ENCODE results near the gene TMED9. TPM values are rescaled to one million over a fixed set of nuclear protein-coding genes. Genes with fewer than 3 reads are reported as not detected.
A peak's percentile ranks its signal among the peaks of the same experiment; 100 is the strongest.

Gene TMED9
- total and polyA plus RNA-seq, 4 donors = 110 to 137 (median 122) TPM

GRCh38 chr5:177600508-177601018, 8.6 kb downstream of the TMED9 start:
- Histone ChIP-seq H3K4me3 (ENCODE audit: low read length in 2 of 2) (peak overlapping the region; percentile 60 to 90), H3K9me3 (ENCODE audit: control insufficient read depth, low read length) (no peaks in the 10 kb centered on the region), H3K27ac (ENCODE audit: low read depth in 1 of 2, low read length in 2 of 2) (peak overlapping the region in 1 of 2 donors; percentile 42), H3K27me3 (ENCODE audit: control insufficient read depth in 1 of 2, insufficient read depth in 2 of 2, low read length in 1 of 2) (no peaks in the 10 kb centered on the region), H3K36me3 (ENCODE audit: control insufficient read depth in 1 of 2, insufficient read depth in 2 of 2, low read length in 1 of 2) (peaks cover 0 to 2% of the 10 kb centered on the region in 2 donors), H3K4me1 (ENCODE audit: control insufficient read depth in 1 of 2, insufficient read depth in 2 of 2, low read length in 2 of 2) (no peaks in the 10 kb centered on the region)
- 3% methylated on average over 16 of the region's 16 CpGs for WGBS, 2 donors
- ATAC-seq (ENCODE audit: low FRiP score) (no peak), DNase-seq (no peak)
- intact Hi-C loops (cut with DNase I) = loop anchor here in 1 of 2 donors (10.0 kb wide), 1 partner anchor 564 kb away; no protein-coding TSS in a partner anchor

GRCh38 chr5:177601126-177601525, 9.1 kb downstream of the TMED9 start:
- peaks cover 0 to under 1% of the 10 kb centered on the region in 2 donors for H3K36me3 ChIP-seq (ENCODE audit: control insufficient read depth in 1 of 2, insufficient read depth in 2 of 2, low read length in 1 of 2)
- H3K4me1 ChIP-seq (ENCODE audit: control insufficient read depth in 1 of 2, insufficient read depth in 2 of 2, low read length in 2 of 2) = no peaks in the 10 kb centered on the region
- H3K9me3 ChIP-seq (ENCODE audit: control insufficient read depth, low read length) = no peaks in the 10 kb centered on the region
- 86 to 89% methylated on average over 11 of the region's 11 CpGs for WGBS, 2 donors
- H3K4me3 ChIP-seq (ENCODE audit: low read length in 2 of 2) = no peak overlapping the region
- ATAC-seq (ENCODE audit: low FRiP score) = no peak
- no peaks in the 10 kb centered on the region for H3K27me3 ChIP-seq (ENCODE audit: control insufficient read depth in 1 of 2, insufficient read depth in 2 of 2, low read length in 1 of 2)
- no peak for DNase-seq
- H3K27ac ChIP-seq (ENCODE audit: low read depth in 1 of 2, low read length in 2 of 2) = no peak overlapping the region
- intact Hi-C loops (cut with DNase I) = loop anchor here in 1 of 2 donors (10.0 kb wide), 1 partner anchor 564 kb away; no protein-coding TSS in a partner anchor

- H3K4me3 ChIP-seq (ENCODE audit: low read length in 2 of 2) = no peak overlapping the region
- no peaks in the 10 kb centered on the region for H3K4me1 ChIP-seq (ENCODE audit: control insufficient read depth in 1 of 2, insufficient read depth in 2 of 2, low read length in 2 of 2)
- no peaks in the 10 kb centered on the region for H3K27me3 ChIP-seq (ENCODE audit: control insufficient read depth in 1 of 2, insufficient read depth in 2 of 2, low read length in 1 of 2)
- H3K36me3 ChIP-seq (ENCODE audit: control insufficient read depth in 1 of 2, insufficient read depth in 2 of 2, low read length in 1 of 2) = no peaks in the 10 kb centered on the region
- H3K27ac ChIP-seq (ENCODE audit: low read depth in 1 of 2, low read length in 2 of 2) = no peak overlapping the region
- DNase-seq = no peak
- ATAC-seq (ENCODE audit: low FRiP score) = no peak
- intact Hi-C loops (cut with DNase I) = loop anchor here in 1 of 2 donors (10.0 kb wide), 1 partner anchor 563 kb away; no protein-coding TSS in a partner anchor
- 78 to 79% methylated on average over 13 of the region's 13 CpGs for WGBS, 2 donors
- no peaks in the 10 kb centered on the region for H3K9me3 ChIP-seq (ENCODE audit: control insufficient read depth, low read length)
These were observed 9.8 kb downstream of the TMED9 start for GRCh38 chr5:177601577-177602457.

GRCh38 chr5:177602458-177602830, 10.4 kb downstream of the TMED9 start:
- Histone ChIP-seq H3K36me3 (ENCODE audit: control insufficient read depth in 1 of 2, insufficient read depth in 2 of 2, low read length in 1 of 2) (no peaks in the 10 kb centered on the region), H3K4me3 (ENCODE audit: low read length in 2 of 2) (no peak overlapping the region), H3K27ac (ENCODE audit: low read depth in 1 of 2, low read length in 2 of 2) (no peak overlapping the region), H3K9me3 (ENCODE audit: control insufficient read depth, low read length) (no peaks in the 10 kb centered on the region), H3K27me3 (ENCODE audit: control insufficient read depth in 1 of 2, insufficient read depth in 2 of 2, low read length in 1 of 2) (no peaks in the 10 kb centered on the region), H3K4me1 (ENCODE audit: control insufficient read depth in 1 of 2, insufficient read depth in 2 of 2, low read length in 2 of 2) (no peaks in the 10 kb centered on the region)
- WGBS, 2 donors = 81 to 85% methylated on average over 4 of the region's 4 CpGs
- DNase-seq (no peak), ATAC-seq (ENCODE audit: low FRiP score) (no peak)
- intact Hi-C loops (cut with DNase I) = loop anchor here in 1 of 2 donors (10.0 kb wide), 1 partner anchor 562 kb away; no protein-coding TSS in a partner anchor

DNA sequence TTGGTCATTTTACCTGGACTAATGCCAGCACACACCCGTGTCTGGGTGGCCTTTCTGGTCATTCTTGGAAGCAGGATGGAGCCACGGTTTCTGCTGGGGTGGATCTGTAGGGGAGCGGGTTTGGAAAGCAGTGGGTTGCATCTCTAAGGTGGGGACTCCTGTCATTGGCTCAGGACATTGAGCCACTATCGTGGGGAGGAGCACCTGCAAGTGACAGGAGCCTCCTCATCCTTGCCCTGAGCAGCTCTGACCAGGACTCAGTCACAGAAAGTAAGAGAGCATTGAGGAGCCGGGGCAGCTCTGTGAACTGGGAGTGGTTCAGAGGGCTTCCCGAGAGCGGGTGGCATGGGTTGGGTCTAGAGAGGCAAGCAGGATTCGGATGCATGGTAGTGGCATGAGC, 11.6 kb downstream of the TMED9 start:
- ATAC-seq (ENCODE audit: low FRiP score) (no peak), DNase-seq (no peak)
- 76 to 79% methylated on average over 8 of the region's 8 CpGs for WGBS, 2 donors
- Histone ChIP-seq H3K4me3 (ENCODE audit: low read length in 2 of 2) (no peak overlapping the region), H3K36me3 (ENCODE audit: control insufficient read depth in 1 of 2, insufficient read depth in 2 of 2, low read length in 1 of 2) (no peaks in the 10 kb centered on the region), H3K27me3 (ENCODE audit: control insufficient read depth in 1 of 2, insufficient read depth in 2 of 2, low read length in 1 of 2) (no peaks in the 10 kb centered on the region), H3K27ac (ENCODE audit: low read depth in 1 of 2, low read length in 2 of 2) (no peak overlapping the region), H3K9me3 (ENCODE audit: control insufficient read depth, low read length) (no peaks in the 10 kb centered on the region), H3K4me1 (ENCODE audit: control insufficient read depth in 1 of 2, insufficient read depth in 2 of 2, low read length in 2 of 2) (no peaks in the 10 kb centered on the region)
- intact Hi-C loops (cut with DNase I) = loop anchor here in 1 of 2 donors (10.0 kb wide), 1 partner anchor 561 kb away; no protein-coding TSS in a partner anchor

- Histone ChIP-seq H3K36me3 (ENCODE audit: control insufficient read depth in 1 of 2, insufficient read depth in 2 of 2, low read length in 1 of 2) (no peaks in the 10 kb centered on the region), H3K9me3 (ENCODE audit: control insufficient read depth, low read length) (no peaks in the 10 kb centered on the region), H3K27ac (ENCODE audit: low read depth in 1 of 2, low read length in 2 of 2) (no peak overlapping the region), H3K27me3 (ENCODE audit: control insufficient read depth in 1 of 2, insufficient read depth in 2 of 2, low read length in 1 of 2) (no peaks in the 10 kb centered on the region), H3K4me3 (ENCODE audit: low read length in 2 of 2) (no peak overlapping the region), H3K4me1 (ENCODE audit: control insufficient read depth in 1 of 2, insufficient read depth in 2 of 2, low read length in 2 of 2) (no peaks in the 10 kb centered on the region)
- no peak for ATAC-seq (ENCODE audit: low FRiP score)
- intact Hi-C loops (cut with DNase I) = loop anchor here in 1 of 2 donors (10.0 kb wide), 1 partner anchor 561 kb away; no protein-coding TSS in a partner anchor
- no peak for DNase-seq
- WGBS, 2 donors = 91 to 92% methylated on average over 21 to 27 of the region's 27 CpGs
These were observed 12.1 kb downstream of the TMED9 start for GRCh38 chr5:177604116-177604521.

DNA sequence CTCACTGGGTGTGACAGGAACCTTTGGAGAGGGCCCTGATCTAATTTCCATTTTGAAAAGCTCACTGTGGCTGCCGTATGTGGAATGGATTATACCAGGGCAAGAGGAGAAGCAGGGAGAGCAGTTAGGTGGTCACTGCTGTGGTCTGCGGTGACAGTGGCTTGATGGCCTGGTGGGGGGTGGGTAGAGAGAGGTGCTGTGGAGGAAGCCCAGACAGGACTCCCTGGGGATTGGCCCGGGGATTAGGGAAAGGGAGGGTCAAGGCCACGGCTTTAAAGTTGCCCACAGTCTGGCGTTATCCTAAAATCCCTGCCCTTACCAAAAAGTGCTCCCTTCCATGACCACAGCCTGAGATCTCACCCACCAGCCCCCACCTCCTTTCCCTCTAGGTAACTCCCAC, 12.7 kb downstream of the TMED9 start:
- intact Hi-C loops (cut with DNase I) = loop anchor here in 1 of 2 donors (10.0 kb wide), 1 partner anchor 560 kb away; no protein-coding TSS in a partner anchor
- Histone ChIP-seq H3K27me3 (ENCODE audit: control insufficient read depth in 1 of 2, insufficient read depth in 2 of 2, low read length in 1 of 2) (no peaks in the 10 kb centered on the region), H3K36me3 (ENCODE audit: control insufficient read depth in 1 of 2, insufficient read depth in 2 of 2, low read length in 1 of 2) (no peaks in the 10 kb centered on the region), H3K27ac (ENCODE audit: low read depth in 1 of 2, low read length in 2 of 2) (no peak overlapping the region), H3K4me1 (ENCODE audit: control insufficient read depth in 1 of 2, insufficient read depth in 2 of 2, low read length in 2 of 2) (no peaks in the 10 kb centered on the region), H3K9me3 (ENCODE audit: control insufficient read depth, low read length) (no peaks in the 10 kb centered on the region), H3K4me3 (ENCODE audit: low read length in 2 of 2) (no peak overlapping the region)
- WGBS, 2 donors = 70 to 79% methylated on average over 5 of the region's 5 CpGs
- ATAC-seq (ENCODE audit: low FRiP score) (no peak), DNase-seq (no peak)

DNA sequence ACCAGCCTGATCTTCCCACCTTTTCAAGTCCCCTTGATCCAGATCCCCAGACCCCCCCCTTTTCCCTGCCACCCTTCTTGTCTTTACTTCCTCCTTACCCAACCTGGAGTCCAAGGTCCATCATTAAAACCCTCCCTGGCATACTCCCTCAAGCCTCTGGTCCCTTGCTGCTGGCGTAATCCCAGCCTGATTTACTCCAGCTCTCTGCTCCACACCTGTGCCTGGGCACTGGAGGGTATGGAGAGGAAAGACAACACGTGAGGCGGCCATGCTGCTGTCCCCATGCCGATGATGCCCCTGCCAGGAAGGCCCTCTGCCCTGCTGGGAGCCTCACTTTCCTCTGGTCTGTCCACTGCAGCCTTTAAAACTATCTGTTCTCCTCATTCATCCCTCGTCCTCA, 13.1 kb downstream of the TMED9 start:
- H3K27me3 ChIP-seq (ENCODE audit: control insufficient read depth in 1 of 2, insufficient read depth in 2 of 2, low read length in 1 of 2) = no peaks in the 10 kb centered on the region
- H3K4me1 ChIP-seq (ENCODE audit: control insufficient read depth in 1 of 2, insufficient read depth in 2 of 2, low read length in 2 of 2) = no peaks in the 10 kb centered on the region
- H3K9me3 ChIP-seq (ENCODE audit: control insufficient read depth, low read length) = no peaks in the 10 kb centered on the region
- no peak overlapping the region for H3K27ac ChIP-seq (ENCODE audit: low read depth in 1 of 2, low read length in 2 of 2)
- 82 to 88% methylated on average over 5 of the region's 5 CpGs for WGBS, 2 donors
- DNase-seq (no peak), ATAC-seq (ENCODE audit: low FRiP score) (no peak)
- no peaks in the 10 kb centered on the region for H3K36me3 ChIP-seq (ENCODE audit: control insufficient read depth in 1 of 2, insufficient read depth in 2 of 2, low read length in 1 of 2)
- intact Hi-C loops (cut with DNase I) = loop anchor here in 1 of 2 donors (10.0 kb wide), 1 partner anchor 560 kb away; no protein-coding TSS in a partner anchor
- H3K4me3 ChIP-seq (ENCODE audit: low read length in 2 of 2) = no peak overlapping the region

Data from aorta (tissue), 5 donors.